NCI-H2029 (cell line): Measurements from ENCODE around the gene TRAF3IP1.
"Not testable (repeated sequence)": the region's sequence is repeated elsewhere in the genome, so short reads cannot be mapped to it uniquely, and the experiment has no call there.

Experiments used
- DNase-seq: peaks from one replicate; lab custom pipeline; 2025; lab: John Stamatoyannopoulos, UW

The TRAF3IP1 gene

GRCh38 chr2:238428866-238429265 lies 108.5 kb downstream of the TRAF3IP1 start:
- DNase-seq = no peak

- DNase-seq = no peak
Observed at GRCh38 chr2:238430781-238431180, 110.5 kb downstream of the TRAF3IP1 start.

GRCh38 chr2:238431456-238431855 lies 111.1 kb downstream of the TRAF3IP1 start:
- DNase-seq = no peak

- no peak for DNase-seq
Observed at GRCh38 chr2:238433300-238433915, 113.1 kb downstream of the TRAF3IP1 start.

- no peak for DNase-seq
Observed at GRCh38 chr2:238433941-238434845, 113.9 kb downstream of the TRAF3IP1 start.

- no peak for DNase-seq
Observed at GRCh38 chr2:238434846-238435751, 114.8 kb downstream of the TRAF3IP1 start.

- DNase-seq = no peak
Observed at GRCh38 chr2:238435752-238436096, 115.4 kb downstream of the TRAF3IP1 start.

- DNase-seq = no peak
Observed at GRCh38 chr2:238438856-238439849, 118.8 kb downstream of the TRAF3IP1 start.

- DNase-seq = no peak
Observed at GRCh38 chr2:238439917-238440316, 119.6 kb downstream of the TRAF3IP1 start.

GRCh38 chr2:238440331-238440730 lies 120.0 kb downstream of the TRAF3IP1 start:
- DNase-seq = no peak

GRCh38 chr2:238440767-238441166 lies 120.4 kb downstream of the TRAF3IP1 start:
- DNase-seq = no peak

GRCh38 chr2:238441262-238442114 lies 121.2 kb downstream of the TRAF3IP1 start:
- DNase-seq = no peak

- DNase-seq = not testable (repeated sequence)
Observed at GRCh38 chr2:238442257-238442656, 121.9 kb downstream of the TRAF3IP1 start.

GRCh38 chr2:238444242-238444641 lies 123.9 kb downstream of the TRAF3IP1 start:
- no peak for DNase-seq

GRCh38 chr2:238445409-238446190 lies 125.3 kb downstream of the TRAF3IP1 start:
- DNase-seq = no peak

- DNase-seq = no peak
Observed at GRCh38 chr2:238446371-238446770, 126.1 kb downstream of the TRAF3IP1 start.

- DNase-seq = no peak
Observed at GRCh38 chr2:238448031-238448955, 128.0 kb downstream of the TRAF3IP1 start.

- DNase-seq = no peak
Observed at GRCh38 chr2:238449241-238449640, 128.9 kb downstream of the TRAF3IP1 start.
